GM20000 (cell line): ENCODE data around the gene ZIC5.

ENCODE experiments used
- DNase-seq: peaks from one replicate; pipeline ENCODE4 v3.0.0; 2012; ENCODE audit warnings: low spot score
- CTCF ChIP-seq: IDR thresholded peaks from 2 replicates; pipeline ENCODE4 v1.5.1; 2012; ENCODE audit warnings: mild to moderate bottlenecking, control low read depth; ENCODE audit errors: extremely low read depth, missing control alignments

Gene ZIC5

GRCh38 chr13:99923877-99924582 lies 47.5 kb downstream of the ZIC5 start:
- DNase-seq, result no peak
- TF ChIP-seq CTCF, result no peak

GRCh38 chr13:99922631-99923404 lies 48.7 kb downstream of the ZIC5 start:
- no peak for DNase-seq
- no peak for TF ChIP-seq CTCF

GRCh38 chr13:99919132-99919531 lies 52.4 kb downstream of the ZIC5 start:
- DNase-seq, result no peak
- TF ChIP-seq CTCF, result no peak

- peak; percentile 65 for TF ChIP-seq CTCF
- peak; percentile 76 for DNase-seq
Observed at GRCh38 chr13:99916366-99917103, 55.0 kb downstream of the ZIC5 start.

GRCh38 chr13:99913167-99913566 lies 58.4 kb downstream of the ZIC5 start:
- no peak for DNase-seq
- no peak for TF ChIP-seq CTCF
